MM.1S (cell line): ENCODE measurements around the gene SYT1.

Source experiments
- DNase-seq: peaks from one replicate; pipeline ENCODE4 v3.0.0-alpha.2; 2015
- H2AFZ ChIP-seq: fragments of 300-600 bp; sonication (generic); 2 replicates; pipeline ENCODE4 v1.6.0; 2016; ENCODE audit warnings: antibody characterized with exemption, low read length
- H3F3A ChIP-seq: fragments of 300-600 bp; sonication (generic); 2 replicates; pipeline ENCODE4 v1.6.1; 2016; ENCODE audit warnings: mild to moderate bottlenecking, antibody characterized with exemption, low read length, moderate library complexity, mixed read lengths; ENCODE audit not compliant: insufficient read depth
- H3K27ac ChIP-seq: fragments of 300-600 bp; sonication (generic); 2 replicates; pipeline ENCODE4 v1.5.1; 2016; ENCODE audit warnings: mild to moderate bottlenecking, low read length
- H3K27me3 ChIP-seq: fragments of 300-600 bp; sonication (generic); replicated peaks from 2 replicates; pipeline ENCODE4 v1.6.0; 2016; ENCODE audit warnings: low read length; ENCODE audit not compliant: insufficient read depth
- H3K36me3 ChIP-seq: fragments of 300-600 bp; sonication (generic); replicated peaks from 2 replicates; pipeline ENCODE4 v1.6.1; 2016; ENCODE audit warnings: mild to moderate bottlenecking, low read length, mixed read lengths; ENCODE audit not compliant: insufficient read depth
- H3K4me1 ChIP-seq: fragments of 300-600 bp; sonication (generic); 2 replicates; pipeline ENCODE4 v1.6.1; 2016; ENCODE audit warnings: low read length, mixed read lengths
- H3K4me2 ChIP-seq: fragments of 300-600 bp; sonication (generic); 2 replicates; pipeline ENCODE4 v1.6.0; 2016; ENCODE audit warnings: low read depth, low read length
- H3K4me3 ChIP-seq: fragments of 300-600 bp; sonication (generic); 2 replicates; pipeline ENCODE4 v1.5.1; 2016; ENCODE audit warnings: low read length, mixed read lengths
- H3K79me2 ChIP-seq: fragments of 300-600 bp; sonication (generic); 2 replicates; pipeline ENCODE4 v1.6.1; 2016; ENCODE audit warnings: mixed run types, low read length, mixed read lengths
- H3K9ac ChIP-seq: fragments of 300-600 bp; sonication (generic); 2 replicates; pipeline ENCODE4 v1.6.1; 2016; ENCODE audit warnings: low read length, mixed read lengths
- H3K9me2 ChIP-seq: fragments of 300-600 bp; sonication (generic); replicated peaks from 2 replicates; pipeline ENCODE4 v1.6.1; 2016; ENCODE audit warnings: mild to moderate bottlenecking, low read length, mixed read lengths; ENCODE audit not compliant: insufficient read depth
- H3K9me3 ChIP-seq: fragments of 300-600 bp; sonication (generic); replicated peaks from 2 replicates; pipeline ENCODE4 v1.6.1; 2016; ENCODE audit warnings: mild to moderate bottlenecking, low read length, mixed read lengths; ENCODE audit not compliant: insufficient read depth
- H4K20me1 ChIP-seq: fragments of 300-600 bp; sonication (generic); 2 replicates; pipeline ENCODE4 v1.6.1; 2016; ENCODE audit warnings: mild to moderate bottlenecking, low read length, moderate library complexity, mixed read lengths; ENCODE audit not compliant: insufficient read depth
- CTCF ChIP-seq: fragments of 300-600 bp; sonication (generic); IDR thresholded peaks from 2 replicates; pipeline ENCODE4 v1.5.1; 2016; ENCODE audit warnings: antibody characterized with exemption, low read length, mixed read lengths
- EZH2 ChIP-seq: fragments of 300-600 bp; sonication (generic); optimal IDR thresholded peaks from 2 replicates; pipeline ENCODE3; 2017; ENCODE audit warnings: low read depth, mild to moderate bottlenecking, antibody characterized with exemption, low read length, mixed read lengths
- EZH2phosphoT487 ChIP-seq: fragments of 300-600 bp; sonication (generic); IDR thresholded peaks from 2 replicates; pipeline ENCODE4 v1.6.1; 2018; ENCODE audit warnings: antibody characterized with exemption, low read length

Gene SYT1

DNA sequence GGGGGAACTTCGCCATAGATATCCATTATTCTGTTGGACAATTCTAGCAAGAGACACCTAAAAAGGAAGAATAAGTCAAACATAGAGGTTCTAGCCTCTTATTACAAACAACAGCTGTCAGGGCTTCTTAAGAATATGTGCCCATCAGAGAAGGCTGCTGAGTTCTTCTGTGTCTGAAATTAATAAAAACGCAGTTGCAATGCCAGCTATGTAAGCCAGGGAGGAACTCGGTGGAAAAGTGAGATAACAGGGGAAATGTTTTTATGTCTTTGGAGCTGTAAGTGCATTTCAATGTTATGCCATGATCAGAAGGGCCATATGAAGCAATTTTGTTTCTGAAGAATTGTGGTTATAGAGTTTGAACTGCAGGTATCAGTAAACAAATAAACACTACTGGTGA lies 95.0 kb downstream of the SYT1 start:
- Histone ChIP-seq H3K36me3 (no peaks in the 10 kb centered on the region), H2AFZ (no peak overlapping the region), H3K27ac (no peak overlapping the region), H3K9me3 (no peaks in the 10 kb centered on the region), H3F3A (no peaks in the 10 kb centered on the region), H3K79me2 (no peaks in the 10 kb centered on the region), H3K4me1 (no peaks in the 10 kb centered on the region), H3K9ac (no peak overlapping the region), H3K4me3 (no peak overlapping the region), H3K9me2 (no peaks in the 10 kb centered on the region), H3K27me3 (no peaks in the 10 kb centered on the region), H3K4me2 (no peak overlapping the region), H4K20me1 (no peaks in the 10 kb centered on the region)
- TF ChIP-seq EZH2phosphoT487 (no peak), EZH2 (no peak), CTCF (no peak)
- DNase-seq = no peak

GRCh38 chr12:78961171-78961570 lies 96.6 kb downstream of the SYT1 start:
- Histone ChIP-seq H4K20me1 (no peaks in the 10 kb centered on the region), H3K4me1 (no peaks in the 10 kb centered on the region), H3F3A (no peaks in the 10 kb centered on the region), H2AFZ (no peak overlapping the region), H3K27me3 (no peaks in the 10 kb centered on the region), H3K79me2 (no peaks in the 10 kb centered on the region), H3K4me3 (no peak overlapping the region), H3K36me3 (no peaks in the 10 kb centered on the region), H3K9ac (no peak overlapping the region), H3K9me3 (no peaks in the 10 kb centered on the region), H3K9me2 (no peaks in the 10 kb centered on the region), H3K4me2 (no peak overlapping the region), H3K27ac (no peak overlapping the region)
- DNase-seq = no peak
- TF ChIP-seq EZH2 (no peak), EZH2phosphoT487 (no peak)

DNA sequence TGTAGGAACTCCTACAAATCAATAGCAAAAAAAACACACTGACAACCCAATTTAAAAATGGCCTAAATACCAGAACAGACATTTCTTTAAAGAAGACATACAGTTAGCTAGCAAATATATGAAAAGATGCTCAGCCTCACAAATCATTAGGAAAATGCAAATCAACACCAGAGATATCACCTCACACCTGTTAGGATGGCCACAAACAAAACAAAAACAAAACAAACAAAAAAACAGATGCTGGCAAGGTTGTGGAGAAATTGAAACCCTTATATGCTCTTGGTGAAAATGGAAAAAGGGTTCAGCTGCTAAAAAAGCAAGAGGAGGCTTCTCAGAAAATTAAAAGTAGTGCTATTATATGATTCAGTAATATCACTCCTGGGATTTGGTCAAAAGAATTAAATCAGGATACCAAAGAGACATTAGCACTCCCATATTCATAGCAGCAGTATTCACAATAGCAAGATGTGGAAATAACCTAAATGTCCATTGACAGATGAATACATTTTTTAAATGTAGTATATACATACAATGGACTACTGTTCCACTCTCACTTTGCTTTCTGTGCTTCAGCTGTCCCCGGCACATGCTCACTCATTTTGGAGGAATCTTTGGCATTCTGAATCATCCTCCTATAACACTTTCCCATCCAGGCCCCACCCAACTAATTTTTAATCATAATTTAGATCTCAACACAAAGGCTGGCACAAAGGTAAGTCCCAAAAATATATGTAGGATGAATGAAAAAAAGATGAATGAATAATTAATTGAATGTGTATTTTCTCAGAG lies 99.1 kb downstream of the SYT1 start:
- H3K4me2 ChIP-seq = no peak overlapping the region
- H2AFZ ChIP-seq = no peak overlapping the region
- no peaks in the 10 kb centered on the region for H3K79me2 ChIP-seq
- H3K27ac ChIP-seq = no peak overlapping the region
- H3K9me3 ChIP-seq = no peaks in the 10 kb centered on the region
- no peak for TF ChIP-seq CTCF
- no peak for TF ChIP-seq EZH2
- no peak for TF ChIP-seq EZH2phosphoT487
- H3K27me3 ChIP-seq = no peaks in the 10 kb centered on the region
- no peaks in the 10 kb centered on the region for H3K4me1 ChIP-seq
- no peak overlapping the region for H3K4me3 ChIP-seq
- no peaks in the 10 kb centered on the region for H3F3A ChIP-seq
- no peak for DNase-seq
- no peaks in the 10 kb centered on the region for H3K36me3 ChIP-seq
- no peaks in the 10 kb centered on the region for H4K20me1 ChIP-seq
- no peak overlapping the region for H3K9ac ChIP-seq
- H3K9me2 ChIP-seq = no peaks in the 10 kb centered on the region

DNA sequence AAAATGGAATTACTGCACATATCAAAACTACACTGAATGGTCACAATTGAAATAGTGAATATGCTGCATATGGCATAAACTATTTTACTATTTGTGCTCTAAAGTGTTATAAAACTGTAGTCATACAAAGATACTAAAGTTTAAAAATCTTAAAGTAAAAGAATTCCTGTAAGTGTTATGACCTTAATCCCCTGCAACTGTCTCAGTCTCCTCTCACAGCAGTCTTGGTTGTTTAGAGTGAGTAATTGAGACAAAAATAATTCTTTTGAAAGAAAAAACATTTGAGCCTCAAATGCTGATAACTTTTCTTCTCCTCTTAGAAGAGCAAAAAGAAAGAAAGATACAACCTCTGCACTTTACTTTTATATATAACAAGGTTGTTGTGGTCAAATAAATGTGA lies 99.9 kb downstream of the SYT1 start:
- Histone ChIP-seq H3K4me3 (no peak overlapping the region), H3K27me3 (no peaks in the 10 kb centered on the region), H3K9me2 (no peaks in the 10 kb centered on the region), H3F3A (no peaks in the 10 kb centered on the region), H4K20me1 (no peaks in the 10 kb centered on the region), H3K4me2 (no peak overlapping the region), H3K9ac (no peak overlapping the region), H3K4me1 (no peaks in the 10 kb centered on the region), H3K27ac (no peak overlapping the region), H3K36me3 (no peaks in the 10 kb centered on the region), H2AFZ (no peak overlapping the region), H3K9me3 (no peaks in the 10 kb centered on the region), H3K79me2 (no peaks in the 10 kb centered on the region)
- TF ChIP-seq EZH2phosphoT487 (no peak), EZH2 (no peak), CTCF (no peak)
- no peak for DNase-seq
